Transverse colon (tissue), 4 donors: ENCODE measurements around the gene FNDC7. TPM values are rescaled to one million over a fixed set of nuclear protein-coding genes. Genes with fewer than 3 reads are reported as not detected.
"Not testable (repeated sequence)": the region's sequence is repeated elsewhere in the genome, so short reads cannot be mapped to it uniquely, and the experiment has no call there.

ENCODE experiments used
- DNase-seq: peaks from one replicate; pipeline ENCODE4 v3.0.0-alpha.2; 2019
- H3K27ac ChIP-seq, 4 donors: fragments of 200-600 bp; sonication (generic); 2 replicates each; pipeline ENCODE4 v1.5.1; 2016 to 2018; ENCODE audit warnings: inconsistent platforms in 4 of 4
- H3K27me3 ChIP-seq: fragments of 200-600 bp; sonication (generic); 2 replicates; pipeline ENCODE4 v1.5.1; 2017; ENCODE audit warnings: inconsistent platforms
- H3K36me3 ChIP-seq, 4 donors: fragments of 200-600 bp; sonication (generic); 2 replicates each; pipeline ENCODE4 v1.5.1; 2017 to 2019; ENCODE audit warnings: inconsistent platforms in 4 of 4
- H3K4me1 ChIP-seq, 4 donors: fragments of 200-600 bp; sonication (generic); 2 replicates each; pipeline ENCODE4 v1.5.1; 2017 to 2020; ENCODE audit warnings: inconsistent platforms in 4 of 4
- H3K4me3 ChIP-seq, 4 donors: fragments of 200-600 bp; sonication (generic); 1 replicate in 1 of 4; 2 replicates in 3 of 4; pipeline versions ENCODE4 v1.5.1 to v1.6.1; 2017 to 2019; ENCODE audit warnings: inconsistent platforms in 4 of 4
- H3K9me3 ChIP-seq, 2 donors: fragments of 200-600 bp; sonication (generic); 2 replicates each; pipeline ENCODE4 v1.5.1; 2017 to 2019; ENCODE audit warnings: inconsistent platforms in 2 of 2
- CTCF ChIP-seq, 5 experiments: fragments of 200-600 bp in 3 of 5; fragments of 450-650 bp in 2 of 5; sonication (generic) in 3 of 5; IDR thresholded peaks; 1 replicate in 2 of 5; 2 replicates in 3 of 5; pipeline ENCODE4 v1.5.1; 2016 to 2017; ENCODE audit warnings: antibody characterized with exemption in 5 of 5, inconsistent platforms in 3 of 5, mild to moderate bottlenecking in 2 of 5, moderate library complexity in 1 of 5
- EP300 ChIP-seq: sonication (generic); formaldehyde crosslinking; IDR thresholded peaks from one replicate; pipeline ENCODE4 v1.6.1; 2017; ENCODE audit warnings: antibody characterized with exemption, low read depth
- POLR2A ChIP-seq: fragments of 450-650 bp; IDR thresholded peaks from one replicate; pipeline ENCODE4 v1.6.1; 2016; ENCODE audit warnings: antibody characterized with exemption, mild to moderate bottlenecking, moderate library complexity
- POLR2AphosphoS5 ChIP-seq, 3 donors: sonication (generic); formaldehyde crosslinking; IDR thresholded peaks; one replicate each; pipeline ENCODE4 v1.6.1; 2016; ENCODE audit warnings: antibody characterized with exemption in 3 of 3
- WGBS, 2 donors: methylation state at CpG; one replicate each; pipeline ENCODE4 v1.1.5; 2018; ENCODE audit warnings: low coverage in 1 of 2; 5-methylcytosine and 5-hydroxymethylcytosine counted together
- in situ Hi-C, 4 donors: fragments of 200-750 bp; cut with MboI; loops; one replicate each; pipeline versions ENCODE4 v1.15.0 to v1.15.1; 2017; ENCODE audit warnings: low sequenced_read_pairs in 3 of 4, low pct_ligation_motif_present in 1 of 4, low pct_unique_long_range_greater_than_20kb in 1 of 4
- intact Hi-C: fragments of 100-400 bp; cut with DNase I; formaldehyde crosslinking; loops from one replicate; pipeline ENCODE4 v1.15.1; 2023; ENCODE audit warnings: low total_unique reads
- total RNA-seq, 4 donors: library from RNA; depleted of rRNA; stranded (reverse); fragments of >200 nt; gene quantifications; one replicate each; pipeline ENCODE4 v1.1.0, GENCODE V29; 2016

Gene FNDC7
- total RNA-seq, 4 donors from 2014 or later, result not detected

GRCh38 chr1:108701176-108701849, 11.4 kb upstream of the FNDC7 start:
- Histone ChIP-seq H3K36me3 (peaks cover 0 to 57% (median 22%) of the 10 kb centered on the region in 4 donors), H3K27ac (no peak overlapping the region), H3K4me3 (no peak overlapping the region), H3K27me3 (no peaks in the 10 kb centered on the region), H3K9me3 (no peaks in the 10 kb centered on the region), H3K4me1 (peaks cover 0 to 15% (median 2%) of the 10 kb centered on the region in 4 donors)
- in situ Hi-C loops (no loop called here), intact Hi-C loops (no loop called here)
- no peak for DNase-seq
- TF ChIP-seq POLR2A, result no peak
- TF ChIP-seq EP300, result no peak
- TF ChIP-seq CTCF (IDR thresholded peaks at IDR 0.05), result no peak
- whole genome bisulfite sequencing, 2 donors, result 75 to 85% methylated on average over 5 of the region's 5 CpGs

- intact Hi-C loops, DNase-seq, H3K27ac ChIP-seq, H3K27me3 ChIP-seq, H3K4me3 ChIP-seq, H3K9me3 ChIP-seq, in situ Hi-C loops: not testable (repeated sequence)
- WGBS, 2 donors, result 90 to 94% methylated on average over 4 to 6 of the region's 6 CpGs
- Histone ChIP-seq H3K4me1 (peaks cover 0 to 12% (median 2%) of the 10 kb centered on the region in 4 donors), H3K36me3 (peaks cover 0 to 49% (median 19%) of the 10 kb centered on the region in 4 donors)
These were observed 10.6 kb upstream of the FNDC7 start for GRCh38 chr1:108702109-108702508.

- H3K4me3 ChIP-seq, result no peak overlapping the region
- peaks cover 0 to 11% (median 2%) of the 10 kb centered on the region in 4 donors for H3K4me1 ChIP-seq
- DNase-seq, result no peak
- TF ChIP-seq POLR2AphosphoS5 (IDR thresholded peaks at IDR 0.05), result no peak
- TF ChIP-seq CTCF (IDR thresholded peaks at IDR 0.05), result no peak
- no peak for TF ChIP-seq EP300
- no peak for TF ChIP-seq POLR2A
- peaks cover 0 to 31% (median 10%) of the 10 kb centered on the region in 4 donors for H3K36me3 ChIP-seq
- 43 to 52% methylated on average over 4 to 6 of the region's 6 CpGs for WGBS, 2 donors
- H3K27ac ChIP-seq, result no peak overlapping the region
- no peaks in the 10 kb centered on the region for H3K27me3 ChIP-seq
- in situ Hi-C loops, result no loop called here
- intact Hi-C loops, result no loop called here
- no peaks in the 10 kb centered on the region for H3K9me3 ChIP-seq
These were observed 8.8 kb upstream of the FNDC7 start for GRCh38 chr1:108703939-108704338.

- TF ChIP-seq POLR2A (no peak), EP300 (no peak), POLR2AphosphoS5 (IDR thresholded peaks at IDR 0.05) (no peak), CTCF (IDR thresholded peaks at IDR 0.05) (no peak)
- in situ Hi-C loops (no loop called here), intact Hi-C loops (no loop called here)
- WGBS, 2 donors, result 52% methylated on average over 2 of the region's 2 CpGs; no CpG with 5 or more reads in 1 of the 2 donors
- no peak for DNase-seq
- no peaks in the 10 kb centered on the region for H3K9me3 ChIP-seq
- no peak overlapping the region for H3K27ac ChIP-seq
- no peak overlapping the region for H3K4me3 ChIP-seq
- H3K4me1 ChIP-seq, result peaks cover 0 to 11% (median 2%) of the 10 kb centered on the region in 4 donors
- H3K36me3 ChIP-seq, result peaks cover 0 to 25% (median 7%) of the 10 kb centered on the region in 4 donors
- no peaks in the 10 kb centered on the region for H3K27me3 ChIP-seq
These were observed 8.2 kb upstream of the FNDC7 start for GRCh38 chr1:108704496-108704895.

GRCh38 chr1:108706643-108707042, 6.1 kb upstream of the FNDC7 start:
- no peaks in the 10 kb centered on the region for H3K27me3 ChIP-seq
- WGBS, 2 donors, result 96 to 98% methylated on average over 3 of the region's 3 CpGs
- in situ Hi-C loops, result no loop called here
- peaks cover 0 to 11% (median 2%) of the 10 kb centered on the region in 4 donors for H3K4me1 ChIP-seq
- TF ChIP-seq EP300, result no peak
- TF ChIP-seq POLR2AphosphoS5 (IDR thresholded peaks at IDR 0.05), result no peak
- TF ChIP-seq CTCF (IDR thresholded peaks at IDR 0.05), result no peak
- no peak for TF ChIP-seq POLR2A
- H3K9me3 ChIP-seq, result no peaks in the 10 kb centered on the region
- H3K4me3 ChIP-seq, result no peak overlapping the region
- no peak overlapping the region for H3K27ac ChIP-seq
- no peak for DNase-seq
- intact Hi-C loops, result no loop called here
- peaks cover 0 to 5% (median 0%) of the 10 kb centered on the region in 4 donors for H3K36me3 ChIP-seq
